Stimulated activated CD8-positive, alpha-beta memory T cell treated with anti-CD3 and anti-CD28 coated beads, Interleukin-2, amount 100 ng/mL, for 1 hour (primary cell): ENCODE results near the gene GALNT13.
"Not testable (repeated sequence)": the region's sequence is repeated elsewhere in the genome, so short reads cannot be mapped to it uniquely, and the experiment has no call there.

ENCODE experiments used
- DNase-seq, 2 donors: peaks; one replicate each; pipeline ENCODE4 v3.0.0-alpha.2; 2020; ENCODE audit warnings: low read depth in 2 of 2

Gene GALNT13

GRCh38 chr2:154408786-154409185, 537.1 kb downstream of the GALNT13 start:
- DNase-seq, result no peak

GRCh38 chr2:154422251-154422650, 550.5 kb downstream of the GALNT13 start:
- no peak for DNase-seq

- DNase-seq, result no peak
These were observed 554.3 kb downstream of the GALNT13 start for GRCh38 chr2:154425994-154426393.

DNA sequence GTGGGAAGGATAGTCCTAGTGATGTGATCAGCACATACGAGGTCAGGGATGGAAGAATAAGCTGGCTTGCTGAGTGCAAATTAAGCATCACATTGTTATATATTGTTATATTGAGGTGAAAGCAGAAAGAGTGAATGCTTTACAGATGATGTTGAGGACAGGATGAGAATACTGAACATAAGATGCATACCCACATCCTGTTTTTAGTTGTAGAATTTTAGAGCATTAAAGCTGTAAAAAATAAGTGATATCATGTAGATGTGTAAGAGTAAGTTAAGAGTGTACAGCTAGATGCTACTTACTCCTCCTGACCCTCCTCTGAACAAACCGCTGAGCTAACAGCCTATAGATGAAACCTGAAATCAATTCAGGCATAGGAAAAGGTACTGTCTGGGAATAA, 555.7 kb downstream of the GALNT13 start:
- no peak for DNase-seq

DNA sequence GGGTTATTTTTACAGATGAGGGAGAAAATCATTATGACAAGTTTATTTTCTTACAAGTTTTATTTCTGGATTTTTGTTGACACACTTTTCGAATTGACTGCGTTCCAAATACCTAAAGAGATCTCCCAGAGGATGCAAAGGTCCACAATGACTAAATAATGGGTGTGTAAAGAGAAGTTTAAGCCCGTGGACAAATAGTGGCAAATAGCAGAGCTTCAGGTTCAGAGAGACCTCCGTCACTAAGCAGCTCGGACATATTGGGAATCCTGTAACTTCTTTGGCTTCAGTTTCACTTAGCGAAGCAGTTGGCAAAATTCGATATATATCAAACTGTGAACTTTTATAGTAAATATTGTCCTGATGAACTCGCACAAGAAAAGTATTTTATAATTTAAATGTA, 556.3 kb downstream of the GALNT13 start:
- no peak for DNase-seq

DNA sequence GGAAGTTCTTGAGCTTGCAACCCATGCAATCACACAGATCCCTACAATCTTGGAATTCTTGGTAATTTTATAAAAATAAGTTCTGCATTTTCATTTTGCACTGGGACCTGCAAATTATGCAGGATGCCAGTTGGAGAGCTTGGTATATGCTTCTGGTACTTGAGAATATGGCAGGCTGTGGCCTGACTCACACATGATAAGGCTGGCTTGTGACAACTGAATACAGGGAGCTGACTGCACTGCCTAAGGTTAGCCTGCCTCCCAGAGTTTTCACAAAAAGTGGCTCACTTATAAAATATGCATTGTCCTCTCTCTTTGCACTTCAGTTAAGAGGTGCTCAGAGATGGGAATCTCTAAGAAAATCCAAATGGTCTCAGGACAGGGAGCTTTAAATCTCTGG, 561.3 kb downstream of the GALNT13 start:
- no peak for DNase-seq

GRCh38 chr2:154437104-154437503, 565.4 kb downstream of the GALNT13 start:
- DNase-seq, result no peak

DNA sequence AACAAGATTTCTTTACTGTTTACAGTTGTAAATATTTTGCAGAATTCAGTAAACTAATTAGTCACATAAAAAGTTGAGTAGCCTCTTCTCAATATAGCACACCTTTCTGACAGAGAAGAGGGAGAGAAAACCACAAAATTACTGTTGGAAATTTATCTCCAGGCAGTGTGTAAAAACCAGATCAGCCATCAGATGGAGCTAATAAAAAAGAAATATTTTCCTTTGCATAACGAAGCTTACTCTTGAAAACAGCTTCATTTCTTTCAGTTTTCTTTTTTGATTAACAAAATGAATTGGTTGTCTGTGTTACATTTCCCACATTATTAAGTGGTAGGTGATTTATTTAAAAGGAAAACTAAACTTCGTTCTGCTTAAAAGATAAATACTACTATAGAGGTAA, 567.4 kb downstream of the GALNT13 start:
- no peak for DNase-seq

DNA sequence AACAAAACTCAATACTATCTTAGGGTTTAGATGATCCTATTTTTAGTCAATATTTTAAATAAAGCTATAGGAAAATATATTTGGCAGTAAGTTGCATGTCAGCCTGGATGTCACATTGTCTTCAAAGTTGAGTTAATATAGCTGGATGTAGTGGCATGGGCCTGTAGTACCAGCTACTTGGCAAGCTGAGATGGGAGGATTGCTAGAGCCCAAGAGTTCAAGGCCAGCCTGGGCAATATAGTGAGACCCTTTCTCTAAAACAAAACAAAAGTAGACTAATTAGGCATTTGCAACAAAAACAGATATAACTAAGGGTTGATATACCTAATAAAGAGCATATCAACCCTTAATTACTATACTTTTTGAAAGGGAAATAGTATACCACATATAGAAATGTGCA, 572.2 kb downstream of the GALNT13 start:
- no peak for DNase-seq

GRCh38 chr2:154446324-154446723, 574.6 kb downstream of the GALNT13 start:
- no peak for DNase-seq

DNA sequence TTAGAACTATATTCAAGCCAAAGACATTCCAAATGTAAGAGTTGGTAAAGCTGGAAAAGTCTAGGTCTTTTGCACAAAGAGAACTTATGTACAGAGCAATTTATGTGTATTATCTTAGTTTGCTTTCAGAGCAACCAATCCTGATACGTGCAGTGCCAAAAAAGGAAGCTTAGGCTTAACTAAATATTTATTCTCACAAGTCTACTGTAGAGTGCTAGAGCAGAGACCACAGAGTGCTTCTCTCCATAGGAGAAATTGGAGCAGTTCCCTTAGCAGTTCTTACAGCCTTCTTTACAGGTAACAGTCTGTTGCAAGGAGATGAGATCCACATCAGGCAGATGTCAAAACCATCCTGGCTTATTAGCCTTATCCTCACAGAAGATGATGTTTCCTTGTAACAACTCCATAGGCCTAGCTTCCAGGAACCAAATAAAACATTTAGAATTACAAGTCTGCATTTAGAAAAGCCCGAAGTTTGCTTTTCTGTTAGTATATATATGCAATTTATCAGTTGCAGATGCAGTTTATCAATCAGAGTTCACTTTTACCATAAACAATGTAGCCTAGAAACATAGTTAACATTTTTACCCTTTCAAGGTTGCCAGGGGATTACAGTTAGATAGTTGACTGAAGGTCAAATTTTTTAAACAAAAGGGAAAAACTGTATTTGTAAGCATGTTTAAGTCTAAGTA, 576.2 kb downstream of the GALNT13 start:
- no peak for DNase-seq

DNA sequence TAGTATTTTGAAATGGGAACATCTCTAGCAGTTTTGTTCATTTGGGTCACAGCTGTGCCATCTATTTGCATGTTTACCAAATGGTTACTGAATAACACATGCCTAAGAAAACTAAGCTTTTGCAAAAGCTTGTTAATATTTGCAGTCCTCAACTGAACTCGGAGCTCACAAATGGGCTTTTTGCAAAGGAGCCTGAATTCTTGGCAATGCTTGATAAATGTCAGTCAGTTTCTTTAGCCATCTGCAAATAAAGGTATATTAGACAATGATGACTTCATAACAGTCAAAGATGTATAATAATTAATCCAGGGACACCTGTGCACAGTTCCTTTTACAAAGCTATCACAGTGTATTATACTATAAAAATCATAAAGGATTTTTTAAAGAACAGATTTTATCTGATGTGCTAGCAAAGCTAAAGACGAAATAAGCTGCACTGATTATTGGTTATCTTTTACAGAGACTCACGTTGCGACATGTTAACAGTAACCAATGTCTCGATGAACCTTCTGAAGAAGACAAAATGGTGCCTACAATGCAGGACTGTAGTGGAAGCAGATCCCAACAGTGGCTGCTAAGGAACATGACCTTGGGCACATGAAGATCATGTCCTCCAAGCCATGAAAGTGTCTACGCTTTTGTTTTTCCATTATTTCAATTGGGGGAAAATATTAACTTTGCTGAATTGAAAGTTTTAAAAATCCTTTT, 578.4 kb downstream of the GALNT13 start:
- DNase-seq, result no peak

- DNase-seq, result no peak
These were observed 580.7 kb downstream of the GALNT13 start for GRCh38 chr2:154452471-154452870.

DNA sequence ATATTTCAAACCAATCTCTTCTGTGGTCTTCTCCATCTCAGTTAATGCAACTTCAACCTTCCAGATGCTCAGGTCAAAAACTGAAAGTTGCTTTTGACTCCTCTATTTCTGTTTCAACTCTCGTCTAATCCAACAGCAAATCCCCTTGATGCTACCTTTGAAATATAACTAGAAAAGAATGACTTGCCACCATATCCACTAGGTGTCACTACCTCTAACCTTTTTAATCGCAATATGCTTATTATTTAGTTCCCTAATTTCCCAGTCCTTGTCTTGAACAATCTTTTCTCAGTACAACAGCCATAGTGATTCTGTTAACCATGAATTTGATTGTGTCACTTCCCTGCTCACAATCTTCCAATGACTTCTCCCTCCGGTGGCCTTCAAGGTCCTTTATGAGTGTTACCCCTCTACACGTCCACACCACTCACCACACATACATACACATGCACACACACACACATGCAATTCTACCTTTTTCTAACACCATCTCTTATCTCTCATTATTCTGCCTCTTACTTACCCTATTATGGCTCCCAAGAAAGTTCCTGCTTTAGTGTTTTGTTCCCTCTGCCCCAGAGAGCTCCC, 581.3 kb downstream of the GALNT13 start:
- DNase-seq, result no peak

DNA sequence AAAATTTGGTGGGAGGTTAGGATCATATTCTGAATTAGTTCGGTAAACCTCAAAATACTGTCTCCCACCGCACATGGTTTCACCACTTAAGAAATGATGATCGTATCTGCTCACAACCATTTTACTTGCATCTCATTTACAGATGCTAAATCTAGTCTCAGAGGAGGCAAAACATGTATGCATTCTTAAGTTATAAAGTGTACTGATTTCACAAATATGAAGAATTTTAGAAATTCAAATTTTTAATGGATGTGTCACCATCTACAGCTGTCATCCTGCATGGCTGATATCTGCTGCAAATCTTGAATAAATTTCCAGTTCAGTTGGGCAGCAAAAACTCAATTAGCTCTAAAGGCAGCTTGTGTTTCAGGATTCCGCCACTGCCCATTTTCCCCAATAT, 583.4 kb downstream of the GALNT13 start:
- no peak for DNase-seq

DNA sequence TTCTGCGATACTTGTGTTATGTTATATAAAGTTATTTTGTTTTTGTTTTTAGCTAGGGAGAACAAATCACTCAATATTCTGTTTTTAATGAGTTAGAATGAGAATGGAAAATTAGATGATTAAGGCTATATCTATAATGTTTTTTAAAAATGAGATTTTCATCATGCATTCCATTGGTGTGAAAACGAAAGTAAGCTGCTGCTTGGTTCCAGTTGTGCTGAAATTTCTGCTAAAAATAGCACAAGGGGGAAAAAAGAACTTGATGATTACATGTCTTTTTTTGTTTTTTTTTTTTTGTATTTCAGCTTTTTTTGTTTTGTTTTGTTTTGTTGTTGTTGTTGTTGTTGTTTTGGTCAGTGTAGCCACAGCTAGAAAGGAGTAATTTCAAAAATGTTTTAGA, 584.1 kb downstream of the GALNT13 start:
- no peak for DNase-seq

GRCh38 chr2:154457286-154457685, 585.6 kb downstream of the GALNT13 start:
- no peak for DNase-seq

DNA sequence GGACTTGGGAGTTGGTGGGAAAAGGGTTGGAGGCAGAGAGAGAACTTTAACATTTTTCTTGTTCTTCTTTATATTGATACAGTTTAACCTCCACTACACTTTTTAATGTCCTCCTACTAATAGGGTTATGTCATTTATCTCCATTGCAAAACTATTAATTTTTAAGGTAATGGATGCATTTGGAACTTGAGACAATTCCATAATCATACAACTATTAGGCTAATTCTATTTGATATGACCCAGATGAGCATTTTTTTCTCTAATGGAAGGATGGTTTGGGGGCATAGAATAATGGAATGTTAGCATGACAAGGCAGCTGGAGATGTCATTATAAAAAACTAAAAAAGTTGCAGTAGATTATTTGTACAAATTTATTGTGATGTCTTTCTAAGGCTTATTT, 587.6 kb downstream of the GALNT13 start:
- DNase-seq, result no peak

DNA sequence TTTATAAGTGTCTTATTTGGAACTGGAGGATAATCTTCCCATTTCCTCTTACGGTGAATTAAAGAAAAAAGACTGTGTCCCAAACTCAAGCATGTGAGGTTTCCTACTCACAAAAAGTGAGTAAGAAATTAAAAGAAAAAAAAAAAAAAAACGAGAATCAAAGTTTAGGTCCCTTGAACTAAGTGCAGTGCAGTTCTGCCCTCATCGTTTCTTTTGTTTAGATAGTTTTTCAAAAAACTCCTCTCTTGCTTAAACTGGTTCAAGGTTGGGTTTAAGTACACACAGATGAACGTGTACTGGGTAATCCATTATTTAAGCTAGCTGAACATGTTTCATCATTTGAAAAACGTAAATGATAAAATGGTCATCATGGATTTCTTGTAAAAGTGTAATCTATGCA, 590.9 kb downstream of the GALNT13 start:
- DNase-seq, result no peak

- no peak for DNase-seq
These were observed 594.5 kb downstream of the GALNT13 start for GRCh38 chr2:154466226-154466625.

- DNase-seq, result no peak
These were observed 598.7 kb downstream of the GALNT13 start for GRCh38 chr2:154470376-154470775.

DNA sequence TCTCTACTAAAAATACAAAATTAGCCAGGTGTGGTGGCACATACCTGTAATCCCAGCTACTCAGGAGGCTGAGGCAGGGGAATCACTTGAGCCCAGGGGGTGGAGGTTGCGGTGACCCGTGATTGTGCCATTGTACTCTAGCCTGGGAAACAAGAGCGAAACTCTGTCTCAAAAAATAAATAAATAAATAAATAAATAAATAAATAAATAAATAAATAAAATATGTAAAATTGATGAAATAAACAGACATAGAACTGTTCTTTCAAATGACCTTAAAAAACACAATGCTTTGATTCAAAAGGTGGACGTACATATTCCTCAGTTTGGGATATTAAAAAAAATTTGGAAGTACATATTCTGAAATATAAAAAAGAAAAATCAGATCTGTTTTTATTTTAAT, 599.8 kb downstream of the GALNT13 start:
- not testable (repeated sequence) for DNase-seq

DNA sequence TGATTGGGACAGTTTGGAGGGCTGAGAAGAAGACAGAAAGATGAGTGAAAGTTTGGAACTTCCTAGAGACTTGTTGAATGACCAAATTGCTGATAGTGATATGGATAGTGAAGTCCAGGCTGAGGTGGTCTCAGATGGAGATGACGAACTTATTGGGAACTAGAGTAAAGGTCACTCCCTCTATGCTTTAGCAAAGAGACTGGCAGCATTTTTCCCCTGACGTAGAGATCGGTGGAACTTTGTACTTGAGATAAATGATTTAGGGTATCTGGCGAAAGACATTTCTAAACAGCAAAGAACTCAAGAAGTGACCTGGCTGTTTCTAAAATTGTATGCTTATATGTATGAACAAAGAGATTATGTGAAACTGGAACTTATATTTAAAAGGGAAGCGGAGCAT, 605.6 kb downstream of the GALNT13 start:
- DNase-seq, result no peak
